Peyer's patch (tissue), 4 donors: Measurements from ENCODE around the gene INTU.

ENCODE experiments used
- CTCF ChIP-seq, 6 experiments: fragments of 450-650 bp in 4 of 6; fragments of 200-600 bp in 2 of 6; sonication (generic) in 1 of 6; IDR thresholded peaks; one replicate each; pipeline ENCODE4 v1.5.1; 2017 to 2019; ENCODE audit warnings: antibody characterized with exemption in 6 of 6, mild to moderate bottlenecking in 3 of 6, moderate library complexity in 1 of 6
- POLR2A ChIP-seq, 2 donors: fragments of 450-650 bp; IDR thresholded peaks; one replicate each; pipeline ENCODE4 v1.5.1; 2017; ENCODE audit warnings: antibody characterized with exemption in 2 of 2, mild to moderate bottlenecking in 2 of 2, moderate library complexity in 2 of 2

- TF ChIP-seq CTCF (IDR thresholded peaks at IDR 0.05) (no peak), POLR2A (IDR thresholded peaks at IDR 0.05) (no peak)
These were observed 116.2 kb downstream of the INTU start for GRCh38 chr4:127748957-127749356.
